HG03521 (cell line): ENCODE measurements around the gene RALGPS2.

Experiments used
- ATAC-seq: cut with Tn5 transposase; IDR thresholded peaks from one replicate; pipeline ENCODE4 v1.9.1; 2021; ENCODE audit warnings: mild to moderate bottlenecking, moderate library complexity; ENCODE audit not compliant: unreplicated experiment

The RALGPS2 gene

DNA sequence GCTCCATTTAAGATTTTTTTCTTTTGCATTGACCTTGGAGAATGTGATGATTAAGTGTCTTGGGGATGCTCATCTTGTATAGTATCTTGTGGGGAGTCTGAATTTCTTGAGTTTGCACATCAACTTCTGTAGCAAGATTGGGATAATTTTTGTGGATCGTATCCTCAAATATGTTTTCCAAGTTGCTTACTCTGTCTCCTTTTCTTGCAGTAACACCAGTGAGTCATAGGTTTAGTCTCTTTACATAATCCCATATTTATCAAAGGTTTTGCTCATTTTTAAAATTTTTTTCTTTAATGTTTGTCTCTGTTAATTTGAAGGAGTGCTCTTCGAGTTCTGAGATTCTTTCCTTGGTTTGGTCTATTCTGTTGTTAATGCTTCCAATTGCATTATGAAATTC, 187.6 kb downstream of the RALGPS2 start:
- ATAC-seq, result no peak

DNA sequence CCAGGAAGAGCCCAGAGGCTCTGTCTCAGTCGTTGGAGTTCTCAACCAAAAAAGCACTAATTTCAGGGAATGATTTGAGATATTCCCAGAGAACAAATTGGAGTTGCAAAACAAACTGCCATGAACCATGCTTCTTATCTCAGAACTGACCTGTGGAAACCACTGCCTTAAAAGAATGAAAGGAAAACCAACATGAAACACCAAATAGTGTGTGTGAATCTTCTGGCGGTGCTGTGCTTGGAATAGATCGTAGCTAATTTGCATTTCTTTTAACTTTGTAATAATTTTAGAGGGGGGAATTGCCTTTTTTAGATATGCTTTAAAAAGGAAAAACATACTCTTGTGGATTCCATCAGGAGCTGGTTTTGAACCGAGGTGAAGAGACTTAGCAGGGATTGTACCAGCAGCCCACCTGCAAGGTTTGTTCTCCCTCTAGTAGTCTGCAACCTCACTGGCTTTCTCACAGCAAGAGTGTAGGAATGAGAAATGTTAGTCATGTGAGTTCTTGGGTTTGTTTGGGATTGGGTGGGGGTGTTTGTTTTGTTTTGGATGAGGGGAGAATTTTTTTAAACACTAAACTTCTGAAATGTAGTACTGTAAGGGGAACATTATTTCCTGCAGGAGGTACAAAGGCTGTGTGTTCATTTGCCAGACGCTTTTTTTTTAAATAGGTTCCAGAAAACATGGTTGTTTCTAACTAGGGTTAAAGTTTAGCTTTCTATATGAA, 191.6 kb downstream of the RALGPS2 start:
- ATAC-seq, result no peak

DNA sequence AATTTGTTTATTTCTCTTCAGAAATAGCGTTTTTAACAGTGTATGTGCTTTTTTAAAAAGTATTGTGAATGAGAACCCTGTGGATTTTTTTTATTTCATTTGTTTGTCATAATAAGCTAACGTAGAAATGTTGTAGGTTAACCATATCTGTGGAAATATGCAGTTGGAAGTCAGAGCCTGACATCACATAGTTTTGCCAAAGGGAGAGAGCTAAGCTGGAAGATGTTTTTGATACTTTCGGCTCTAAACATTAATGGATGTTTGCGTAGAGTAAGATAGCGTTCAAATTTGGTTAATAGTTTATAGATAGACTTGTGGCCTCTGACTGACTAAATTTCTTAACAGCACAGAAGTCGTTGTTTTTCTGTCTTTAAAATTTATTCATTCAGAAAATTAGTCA, 193.3 kb downstream of the RALGPS2 start:
- no peak for ATAC-seq

DNA sequence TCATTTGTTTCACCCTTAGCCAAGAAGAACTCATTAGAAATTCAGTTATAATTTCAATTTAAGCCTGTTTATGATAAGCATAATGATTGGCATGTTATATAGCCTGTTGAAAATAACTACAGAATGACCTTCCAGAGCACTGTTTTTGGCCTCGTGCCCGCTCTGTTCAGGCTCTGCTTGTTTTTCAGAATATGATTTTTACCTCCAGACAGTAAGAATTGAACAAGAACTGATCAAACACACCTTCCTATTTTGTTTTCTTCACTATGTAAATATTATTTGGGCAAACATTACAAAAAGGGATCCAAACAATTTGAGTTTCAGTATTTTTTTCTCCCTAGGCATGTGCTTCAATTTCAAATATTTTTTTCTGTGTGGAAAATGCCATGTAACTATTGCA, 193.9 kb downstream of the RALGPS2 start:
- no peak for ATAC-seq

DNA sequence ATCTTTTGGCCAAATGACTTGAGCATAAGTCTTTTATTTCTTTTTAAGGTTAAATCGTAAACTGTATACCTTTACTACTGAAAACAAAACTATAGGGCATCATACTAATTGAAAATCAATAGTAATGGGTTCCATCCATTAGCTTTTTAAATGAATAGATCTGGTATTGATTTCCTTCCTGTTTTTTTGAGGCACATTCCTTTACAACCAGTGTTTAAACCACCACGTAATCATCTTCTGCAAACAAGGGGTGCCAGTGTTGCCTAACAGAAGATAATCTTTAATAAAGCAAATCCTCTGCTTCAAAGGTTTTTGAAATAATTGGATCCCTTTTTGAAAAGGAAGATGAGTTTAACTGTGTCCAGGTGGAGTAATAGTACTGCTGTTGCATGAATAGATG, 194.5 kb downstream of the RALGPS2 start:
- ATAC-seq, result no peak

DNA sequence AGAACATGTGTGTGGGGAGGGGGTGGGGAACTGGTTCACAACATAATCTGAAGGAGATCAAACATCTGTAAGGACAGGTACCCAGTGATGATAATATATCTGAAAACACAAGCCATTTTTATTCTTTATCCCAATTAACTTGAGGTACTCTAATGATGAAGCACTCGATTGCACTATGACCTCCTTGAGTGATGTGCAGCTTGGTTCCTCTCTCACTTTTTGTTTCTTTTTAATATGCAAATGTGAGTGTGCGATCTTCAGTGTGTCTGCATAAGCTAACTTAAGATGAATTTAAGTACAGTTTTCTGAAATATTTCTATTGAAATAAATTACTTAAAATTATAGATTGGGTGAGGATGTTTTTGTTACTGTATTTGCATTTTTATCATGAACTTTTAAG, 196.5 kb downstream of the RALGPS2 start:
- no peak for ATAC-seq

DNA sequence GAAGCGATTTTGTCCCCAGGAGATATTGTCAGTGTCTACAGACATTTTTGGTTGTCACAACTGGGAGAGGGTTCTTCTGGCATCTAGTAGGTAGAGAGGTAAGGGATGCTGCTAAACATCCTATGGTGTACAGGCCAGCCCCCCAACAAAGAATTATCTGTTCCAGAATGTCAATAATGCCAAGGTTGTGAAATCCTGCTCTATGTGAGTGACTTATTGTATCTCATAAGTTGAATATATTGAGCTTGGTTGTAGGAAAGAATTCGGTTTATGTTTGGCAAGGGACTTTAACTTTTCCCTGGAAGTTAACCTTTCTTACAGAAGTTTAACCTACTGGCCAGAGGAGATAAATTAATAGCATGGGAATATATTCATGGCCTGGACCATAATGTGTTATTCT, 198.5 kb downstream of the RALGPS2 start:
- no peak for ATAC-seq

DNA sequence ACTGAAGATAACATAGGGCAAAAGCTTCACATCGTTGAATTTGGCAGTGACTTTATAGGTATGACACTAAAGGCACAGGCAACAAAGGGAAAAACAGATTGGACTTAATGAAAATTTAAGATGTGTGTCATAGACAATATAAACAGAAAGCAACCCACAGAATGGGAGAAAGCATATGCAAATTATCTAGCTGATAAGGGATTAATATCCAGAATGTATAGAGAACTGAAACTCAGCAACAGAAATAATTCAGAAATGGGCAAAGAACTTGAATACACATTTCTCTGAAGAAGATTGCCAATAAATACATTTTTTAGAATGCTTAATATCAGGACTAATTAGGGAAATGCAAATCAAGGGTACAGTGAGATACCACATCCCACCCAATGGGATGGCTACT, 201.0 kb downstream of the RALGPS2 start:
- no peak for ATAC-seq

DNA sequence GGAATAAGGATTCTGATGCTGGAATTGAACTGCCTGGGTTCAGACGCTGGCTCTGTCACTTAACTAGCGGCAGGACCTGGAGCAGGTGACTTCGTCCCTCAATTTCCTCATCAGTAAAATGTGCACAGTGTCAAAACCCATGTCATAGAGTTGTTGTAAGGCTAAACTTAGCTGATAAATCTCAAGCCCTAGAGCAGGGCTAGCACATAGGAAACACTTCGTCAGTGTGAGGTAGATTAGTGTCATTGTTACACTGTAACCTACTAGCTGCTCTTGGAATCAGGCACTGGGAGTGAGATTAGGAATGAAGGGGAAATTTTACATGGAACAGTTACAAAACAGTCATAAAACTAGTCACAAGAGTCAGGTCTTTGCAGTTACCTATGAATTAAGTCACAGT, 202.0 kb downstream of the RALGPS2 start:
- no peak for ATAC-seq

DNA sequence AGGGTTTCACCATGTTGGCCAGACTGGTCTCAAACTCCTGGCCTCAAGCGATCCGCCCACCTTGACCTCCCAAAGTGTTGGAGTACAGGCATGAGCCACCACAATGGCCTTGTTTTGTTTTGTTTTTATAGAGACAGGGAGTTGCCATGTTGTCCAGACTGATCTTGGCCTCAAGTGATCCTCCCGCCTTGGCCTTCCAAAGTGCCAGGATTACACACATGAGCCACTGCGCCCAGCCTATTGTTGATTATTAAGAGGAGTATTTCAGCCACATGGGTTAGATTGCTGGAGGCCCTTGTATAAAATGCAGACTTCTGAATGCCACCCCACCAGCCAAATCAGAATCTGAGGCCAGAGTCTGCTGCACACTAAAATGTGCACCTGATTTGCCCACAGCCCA, 203.0 kb downstream of the RALGPS2 start:
- ATAC-seq, result no peak

DNA sequence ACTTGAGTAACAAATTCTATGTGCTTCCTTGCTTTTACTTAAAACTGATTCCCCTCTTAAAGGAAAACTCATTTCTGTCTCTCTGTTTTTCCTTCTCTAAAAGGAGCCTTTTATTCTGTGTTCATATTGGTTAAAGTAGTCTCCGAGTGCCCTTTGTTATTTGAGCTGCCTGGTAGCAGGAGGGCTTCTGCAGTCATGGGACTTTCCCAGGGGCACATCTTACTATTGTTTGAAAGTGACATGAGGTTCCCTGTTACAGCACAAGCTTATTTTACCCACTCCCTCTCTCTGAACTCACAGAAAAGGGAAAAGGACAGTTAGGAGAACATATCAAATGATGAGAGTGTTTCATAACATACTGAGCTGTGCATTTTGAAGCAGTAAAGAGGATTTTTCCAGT, 203.9 kb downstream of the RALGPS2 start:
- ATAC-seq, result no peak

DNA sequence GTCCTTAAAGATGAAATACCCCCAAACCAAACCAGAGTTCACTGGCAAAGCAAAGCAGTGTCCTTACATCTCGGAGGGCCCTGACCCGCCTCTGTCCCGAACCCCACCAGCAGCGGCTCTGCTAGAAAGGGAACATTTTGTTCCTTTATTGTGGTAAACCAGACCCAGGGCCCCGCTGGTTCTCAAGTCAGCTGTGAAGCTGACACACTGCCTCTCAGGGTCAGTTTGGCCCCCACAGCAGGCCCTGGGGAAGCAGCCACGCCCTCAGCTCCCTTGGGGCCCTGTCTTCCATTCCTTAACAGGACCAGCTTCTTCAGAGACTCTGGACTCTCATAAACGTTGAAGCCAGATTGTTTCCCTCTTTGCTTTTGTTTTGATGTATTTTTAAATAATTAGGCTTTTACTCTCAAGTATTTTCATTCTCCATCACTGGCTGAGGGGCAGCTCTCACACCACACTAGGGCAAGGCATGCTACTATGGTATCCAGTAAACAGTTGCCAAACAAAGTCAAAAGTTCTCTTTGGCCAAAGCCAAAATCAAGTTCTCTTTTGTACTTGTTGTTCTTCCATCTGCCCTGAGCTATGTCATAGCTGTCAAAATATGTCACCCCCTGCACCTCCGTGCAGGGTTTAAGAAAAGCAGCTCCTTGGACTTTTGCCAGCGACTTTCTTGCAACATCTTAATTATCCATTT, 207.0 kb downstream of the RALGPS2 start:
- no peak for ATAC-seq

DNA sequence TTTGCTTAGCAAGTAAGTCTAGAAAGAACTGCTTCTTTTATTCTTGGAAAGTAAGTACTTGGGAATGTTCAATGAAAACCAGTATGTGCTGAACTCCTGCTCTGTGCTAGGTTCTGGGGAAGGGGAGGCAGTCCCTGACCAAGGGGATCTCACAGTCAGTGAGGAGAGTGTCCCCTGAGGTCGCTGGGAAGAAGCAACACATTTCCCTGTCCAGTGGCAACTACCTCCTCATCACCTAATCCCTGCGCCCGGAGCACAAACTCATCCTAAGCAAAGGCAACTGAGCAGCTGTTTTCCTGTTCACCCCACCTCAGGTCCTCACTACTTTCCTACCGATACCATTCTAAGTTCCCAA, 207.5 kb downstream of the RALGPS2 start:
- ATAC-seq, result no peak

DNA sequence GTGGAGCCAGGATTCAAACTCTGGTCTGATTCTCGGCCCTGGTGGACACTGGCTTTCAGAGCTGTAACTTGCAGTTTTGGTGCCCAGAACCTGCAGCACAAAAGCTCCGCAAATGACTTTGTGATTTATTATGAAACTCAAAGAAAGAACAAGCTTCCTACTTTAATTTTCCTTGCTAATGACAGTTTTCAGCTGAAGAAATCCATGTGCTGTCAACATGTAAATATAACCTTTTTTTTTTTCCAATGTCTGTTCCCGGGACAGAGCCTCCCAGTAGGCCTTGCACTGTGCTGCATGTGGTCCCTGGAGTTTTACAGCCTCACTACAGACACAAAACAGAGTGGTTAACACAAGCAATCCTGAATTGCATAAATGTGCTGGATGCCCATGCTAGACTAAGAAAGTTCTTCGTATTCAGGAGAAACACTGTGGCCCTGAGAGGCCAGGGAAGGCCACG, 208.1 kb downstream of the RALGPS2 start:
- no peak for ATAC-seq

DNA sequence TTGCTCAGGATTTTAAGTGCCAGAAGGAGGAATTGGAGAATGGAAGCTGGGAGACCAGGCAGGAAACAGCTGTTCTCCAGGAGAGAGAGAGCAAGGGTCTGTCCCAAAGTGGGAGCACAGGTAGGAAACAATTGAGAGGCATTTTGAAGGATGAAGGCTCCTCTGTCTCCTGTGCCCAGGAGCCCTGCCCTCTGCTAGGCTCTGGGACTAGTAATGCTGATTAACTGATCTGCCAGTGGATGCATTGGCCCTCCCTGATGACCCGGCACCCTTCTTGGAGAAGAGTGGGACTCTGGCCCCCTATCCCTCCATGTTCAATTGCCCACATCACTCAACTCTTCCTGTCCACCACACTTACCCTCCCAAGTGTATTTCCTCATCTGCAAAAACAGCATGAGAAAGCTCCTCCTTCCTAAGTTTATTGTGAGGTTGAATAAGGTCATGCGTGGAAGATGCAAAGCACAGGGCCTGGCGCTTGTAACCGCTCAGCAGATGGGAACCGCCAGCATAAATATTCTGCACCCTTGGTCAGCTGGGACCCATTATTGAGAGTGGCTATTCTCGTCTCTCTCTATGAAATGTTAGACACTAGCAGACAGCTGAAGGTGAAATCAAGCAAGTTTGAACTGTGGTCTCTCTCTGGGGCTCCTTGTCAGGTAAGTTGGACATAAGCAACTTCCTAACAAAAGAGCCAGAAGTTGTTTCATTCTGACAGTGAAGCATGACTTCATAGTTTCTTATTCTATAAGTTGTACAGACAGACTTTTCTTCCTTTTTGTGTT, 208.9 kb downstream of the RALGPS2 start:
- ATAC-seq, result no peak

DNA sequence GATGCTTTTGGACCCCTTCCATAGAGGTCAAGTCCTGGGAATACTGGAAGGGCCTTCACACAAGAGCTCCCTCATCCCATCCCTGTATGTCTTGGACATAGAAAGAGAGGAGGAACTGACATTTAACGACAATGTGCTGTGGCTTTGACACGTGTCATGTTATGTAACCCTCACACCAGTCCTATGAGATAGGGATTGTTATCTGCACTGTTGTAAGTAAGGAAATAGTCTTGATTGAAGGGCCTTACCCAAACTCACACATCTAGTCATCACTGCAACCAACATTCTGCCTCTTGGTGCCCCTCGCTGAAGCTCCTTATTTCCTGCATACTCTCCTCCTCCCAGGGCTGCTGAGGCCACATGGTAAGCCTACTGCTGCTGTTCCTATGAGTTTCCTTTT, 209.5 kb downstream of the RALGPS2 start:
- no peak for ATAC-seq

DNA sequence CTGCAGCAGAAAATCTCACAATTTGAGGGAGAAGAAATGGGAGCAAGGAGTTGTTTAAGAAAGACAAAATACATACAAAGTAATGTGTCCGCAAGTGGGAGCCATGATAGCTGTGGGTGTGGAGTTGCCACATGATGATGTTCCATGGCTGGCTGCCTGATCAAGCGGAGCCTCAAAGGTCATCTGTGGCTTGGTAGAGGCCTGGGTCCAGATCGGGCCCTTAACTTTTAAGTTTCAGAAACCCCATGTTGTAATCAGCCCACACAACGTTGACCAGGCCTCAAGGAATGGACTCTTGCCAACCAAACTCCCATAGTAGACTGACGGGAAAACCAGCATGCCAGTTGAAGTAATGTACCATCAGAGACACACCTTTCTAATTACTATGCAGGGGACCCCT, 210.6 kb downstream of the RALGPS2 start:
- no peak for ATAC-seq

DNA sequence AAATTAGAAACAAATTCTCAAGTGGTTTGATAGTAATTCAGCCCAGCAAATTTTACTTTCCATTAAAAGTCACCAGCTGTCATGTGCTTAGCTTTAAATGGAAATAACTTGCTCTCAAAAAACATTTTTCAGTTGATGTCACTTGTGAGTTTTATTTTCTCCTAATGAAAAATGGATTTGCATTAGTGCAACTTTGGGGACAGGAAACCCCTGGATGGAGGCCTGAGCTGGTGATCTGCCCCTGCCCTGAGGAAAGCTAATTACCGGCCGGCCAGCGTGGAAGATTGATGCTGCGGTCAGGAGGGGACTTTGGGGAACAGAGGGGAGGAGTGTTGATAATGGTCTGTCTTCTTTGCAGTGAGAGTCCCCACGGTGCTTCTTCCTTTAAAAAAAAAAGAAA, 212.7 kb downstream of the RALGPS2 start:
- ATAC-seq, result no peak

DNA sequence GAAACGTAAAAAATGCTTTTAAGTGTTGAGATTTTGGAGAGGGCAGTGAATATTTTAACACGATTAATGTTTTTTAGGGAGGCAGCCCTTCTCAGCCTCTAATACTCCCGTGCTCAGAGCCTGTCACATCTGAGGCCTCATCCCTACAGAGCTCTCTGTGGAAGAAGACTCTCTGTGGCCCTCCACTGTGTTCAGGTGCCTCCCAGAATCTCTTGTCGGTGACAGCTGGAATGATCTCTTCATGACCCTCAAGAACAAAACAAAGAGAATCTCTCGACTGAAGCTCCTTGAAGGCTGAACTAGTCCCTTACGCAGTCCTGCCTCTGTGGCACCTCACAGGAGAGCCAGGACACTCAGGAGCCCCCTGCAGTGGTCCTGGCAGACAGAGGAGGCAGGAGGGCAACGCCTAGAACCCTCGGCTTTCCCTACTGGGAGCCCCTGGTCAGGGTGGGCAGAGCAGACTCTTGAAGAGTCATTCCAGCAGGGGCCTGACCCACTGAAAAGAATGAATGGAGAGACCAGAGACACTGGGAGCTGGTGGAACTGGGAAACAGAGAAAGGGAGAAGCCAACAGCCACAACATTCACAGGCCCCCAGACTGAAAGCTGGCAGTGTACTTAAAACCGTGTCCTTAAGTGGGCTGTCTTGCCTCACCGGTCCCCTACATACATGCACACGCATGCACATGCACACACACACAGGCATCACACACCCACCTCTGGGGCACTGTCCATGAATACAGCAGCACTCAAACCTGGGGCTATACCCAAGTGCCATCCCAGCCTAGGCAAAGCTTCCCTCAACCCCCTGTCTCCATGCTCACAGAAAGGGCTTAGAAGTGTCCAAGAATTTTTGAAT, 213.3 kb downstream of the RALGPS2 start:
- ATAC-seq, result no peak

DNA sequence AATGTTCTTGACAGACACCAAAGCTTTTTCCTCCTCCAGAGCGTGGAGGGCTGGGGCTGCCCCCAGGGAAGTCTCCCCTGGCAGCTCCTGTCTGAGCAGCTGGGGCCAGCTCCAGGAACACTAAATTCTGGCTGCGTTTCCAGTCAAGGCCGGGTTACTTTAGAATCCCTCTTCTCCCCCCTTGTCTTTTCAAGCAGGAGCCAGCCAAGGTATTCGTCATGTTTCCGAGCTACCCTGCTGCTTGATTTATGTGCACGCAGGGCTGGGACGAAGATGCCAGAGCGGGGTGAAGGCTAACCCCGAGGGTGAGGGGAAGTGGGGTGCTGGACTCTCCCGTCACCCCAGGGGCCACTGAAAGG, 213.9 kb downstream of the RALGPS2 start:
- ATAC-seq, result no peak
